ENCODE measurements around the gene GALNT18.

The GALNT18 gene

DNA sequence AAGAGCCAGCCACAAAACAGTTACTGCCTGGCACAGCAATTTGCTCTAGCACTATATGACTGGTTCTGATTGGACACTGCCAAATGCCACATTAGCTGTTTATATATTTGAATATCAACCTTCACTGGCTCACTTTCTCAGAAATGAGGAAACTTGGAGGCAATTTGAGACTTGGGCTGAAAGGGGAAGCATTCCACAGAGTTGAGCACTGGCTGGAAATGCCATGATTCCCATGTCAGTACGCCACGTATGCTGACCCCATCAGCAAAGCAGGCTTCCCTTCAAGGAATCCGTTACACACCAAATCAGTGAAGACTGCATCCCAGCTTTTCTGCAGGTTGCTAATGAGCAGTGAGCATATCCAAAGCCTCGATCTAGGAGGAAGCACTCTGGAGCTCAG is 34.7 kb downstream of the GALNT18 start:
- DNase-seq (ENCODE audit: low spot score), result no peak

DNA sequence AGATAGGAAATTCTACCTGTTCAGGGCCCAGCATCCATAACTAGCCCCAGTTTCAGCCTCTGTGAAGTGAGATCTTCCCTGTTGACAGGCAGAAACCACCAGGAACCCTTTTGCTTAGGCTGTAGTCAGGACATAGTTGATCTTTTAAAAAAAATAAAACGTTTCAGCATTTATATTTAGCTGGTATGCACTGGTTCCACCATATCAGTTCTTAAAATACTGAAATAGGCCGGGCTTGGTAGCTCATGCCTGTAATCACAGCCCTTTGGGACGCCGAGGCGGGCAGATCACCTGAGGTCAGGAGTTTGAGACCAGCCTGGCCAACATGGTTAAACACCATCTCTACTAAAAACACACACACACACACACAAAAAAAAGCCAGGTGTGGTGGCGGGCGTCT is 35.3 kb downstream of the GALNT18 start:
- no peak for DNase-seq (ENCODE audit: low spot score)

DNA sequence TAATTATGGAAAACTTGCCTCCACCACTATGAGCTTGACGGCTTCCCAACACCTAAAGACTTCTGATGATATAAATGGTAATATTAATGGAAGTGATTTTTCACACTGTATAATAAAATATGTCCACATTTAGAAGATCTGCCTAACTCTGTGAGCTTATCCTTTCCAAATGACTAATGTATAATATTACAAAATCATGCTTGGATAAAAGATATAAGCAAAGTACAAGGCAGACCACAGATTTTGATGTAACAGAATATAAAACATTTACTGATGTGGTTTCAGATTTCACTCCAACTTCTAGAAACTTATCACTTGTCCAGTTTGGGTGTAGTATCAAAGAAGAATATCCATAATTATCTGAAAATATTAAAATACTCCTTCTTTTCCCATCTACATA is 36.9 kb downstream of the GALNT18 start:
- no peak for DNase-seq (ENCODE audit: low spot score)

DNA sequence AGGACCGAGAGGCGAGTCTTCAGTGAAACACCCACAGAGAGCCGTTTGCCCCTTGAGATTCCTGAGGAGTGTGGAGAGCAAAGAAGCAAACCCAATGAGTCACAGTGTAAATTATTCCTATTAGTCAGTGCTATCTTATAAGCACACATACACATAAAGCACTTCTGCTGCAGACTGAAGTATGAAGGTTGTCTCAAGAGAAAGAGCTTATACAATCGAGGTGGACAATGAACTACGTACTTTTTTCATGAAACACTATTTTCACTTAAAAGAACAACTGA is 37.3 kb downstream of the GALNT18 start:
- no peak for DNase-seq (ENCODE audit: low spot score)

DNA sequence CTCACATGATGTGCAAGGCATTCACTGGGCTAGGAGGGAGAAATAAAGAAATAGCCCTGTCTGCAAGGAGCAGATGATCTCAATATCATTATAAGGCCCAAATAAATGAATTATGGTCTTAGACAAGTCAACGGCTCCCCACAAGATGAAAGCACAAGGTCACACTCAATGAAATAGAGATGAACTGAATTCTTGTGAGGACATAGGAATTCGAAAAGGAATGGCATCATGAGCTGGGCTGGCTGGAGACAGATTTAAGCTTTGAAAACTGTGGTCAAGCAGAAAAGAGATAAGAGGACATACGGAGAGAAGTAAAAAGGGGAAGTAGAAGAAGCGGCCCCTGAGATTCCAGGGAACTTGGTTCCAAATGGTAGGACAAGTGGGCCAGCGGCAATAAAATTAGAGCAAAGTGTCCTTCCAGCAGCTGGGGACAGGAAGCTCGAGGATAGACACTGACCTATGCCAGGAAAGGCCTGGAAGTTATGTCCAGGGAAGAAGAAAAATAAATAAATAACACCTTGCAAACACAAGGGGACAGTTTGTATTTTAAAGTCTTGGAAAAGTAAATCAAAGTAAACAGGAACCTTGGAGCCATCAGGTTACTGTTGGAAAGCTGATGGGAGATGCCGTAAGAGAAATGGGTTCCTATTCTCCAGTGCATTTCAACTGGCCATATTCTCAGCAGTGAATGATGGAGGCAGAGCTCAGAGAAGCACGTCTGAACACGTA is 37.8 kb downstream of the GALNT18 start:
- no peak for DNase-seq (ENCODE audit: low spot score)

DNA sequence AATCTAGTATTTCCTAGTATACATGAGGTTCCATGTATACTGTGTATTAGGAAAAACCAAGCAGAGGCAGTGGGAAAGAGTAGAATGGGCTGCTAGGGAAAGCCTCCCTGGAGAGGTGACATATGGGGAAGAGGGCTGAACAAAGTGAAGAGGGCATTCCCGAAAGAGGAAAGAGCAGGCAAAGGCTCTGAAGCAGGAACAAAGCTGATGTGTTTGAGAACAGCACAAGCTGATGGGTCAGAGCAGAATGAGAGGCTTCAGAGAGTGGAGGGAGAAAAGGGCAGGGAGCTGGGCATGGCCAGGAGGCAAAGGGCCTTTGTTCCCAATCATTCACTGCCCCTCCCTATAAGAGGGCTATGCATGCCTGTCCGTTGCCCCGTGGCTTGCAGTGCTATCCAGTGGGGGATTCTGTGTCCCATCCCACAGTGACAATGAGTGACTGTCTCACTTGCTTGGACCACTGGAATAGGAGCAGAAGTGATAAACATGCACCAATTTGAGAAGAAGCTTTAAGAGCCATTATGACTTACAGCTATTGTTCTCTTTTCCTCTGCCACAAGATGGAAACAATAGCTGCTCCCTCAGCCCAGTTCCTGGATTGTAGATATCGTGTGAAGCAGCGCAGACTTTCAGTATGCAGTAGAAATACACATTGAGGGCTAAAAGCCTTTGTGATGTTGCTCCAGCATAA is 39.6 kb downstream of the GALNT18 start:
- DNase-seq (ENCODE audit: low spot score), result no peak

DNA sequence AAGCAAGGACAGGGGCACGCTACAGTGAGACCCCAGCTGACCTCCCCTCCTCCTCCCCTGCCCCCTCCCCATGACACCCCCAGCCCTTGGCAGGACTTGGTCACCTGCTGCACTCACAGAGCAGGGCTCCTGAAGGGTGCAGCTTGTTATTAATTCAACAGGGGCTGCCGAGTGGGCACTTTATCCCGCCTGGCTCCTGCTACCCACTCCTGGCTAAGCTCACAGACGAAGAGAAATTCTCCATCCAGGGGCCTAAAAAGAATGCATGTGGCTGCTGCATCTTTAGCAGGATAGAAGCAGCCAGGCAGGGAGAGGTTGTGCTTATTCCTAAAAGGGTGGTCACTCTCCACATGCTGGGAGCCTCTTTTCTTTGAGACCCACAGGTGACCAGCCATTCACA is 40.3 kb downstream of the GALNT18 start:
- DNase-seq (ENCODE audit: low spot score), result no peak

DNA sequence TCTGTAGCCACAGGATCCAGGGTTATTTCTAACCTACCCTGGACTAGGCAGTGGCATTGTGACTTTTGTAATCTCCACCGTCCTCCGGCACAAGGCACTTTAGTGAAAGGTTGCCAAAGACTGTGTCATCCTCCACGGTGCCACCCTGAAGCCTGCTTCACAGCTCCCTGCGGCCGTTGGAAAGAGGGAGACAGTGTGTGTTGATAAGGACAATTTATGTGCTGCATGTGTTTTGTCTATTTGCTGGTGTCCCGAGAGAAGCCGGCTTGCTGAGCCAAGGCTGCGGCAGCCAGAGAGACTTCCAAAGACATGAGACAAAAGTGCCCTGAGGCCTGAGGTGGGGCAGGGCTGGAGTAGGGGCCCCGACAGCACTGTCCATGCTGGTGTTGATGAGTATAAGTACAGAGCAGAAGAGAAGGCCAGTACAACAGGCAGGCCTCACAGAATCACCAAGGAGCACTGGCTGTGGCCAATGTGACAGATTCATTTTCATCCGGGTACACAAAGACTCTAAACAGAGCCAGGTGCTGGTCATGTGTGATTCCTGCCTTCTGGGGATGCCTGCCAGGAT is 40.9 kb downstream of the GALNT18 start:
- DNase-seq (ENCODE audit: low spot score), result no peak

DNA sequence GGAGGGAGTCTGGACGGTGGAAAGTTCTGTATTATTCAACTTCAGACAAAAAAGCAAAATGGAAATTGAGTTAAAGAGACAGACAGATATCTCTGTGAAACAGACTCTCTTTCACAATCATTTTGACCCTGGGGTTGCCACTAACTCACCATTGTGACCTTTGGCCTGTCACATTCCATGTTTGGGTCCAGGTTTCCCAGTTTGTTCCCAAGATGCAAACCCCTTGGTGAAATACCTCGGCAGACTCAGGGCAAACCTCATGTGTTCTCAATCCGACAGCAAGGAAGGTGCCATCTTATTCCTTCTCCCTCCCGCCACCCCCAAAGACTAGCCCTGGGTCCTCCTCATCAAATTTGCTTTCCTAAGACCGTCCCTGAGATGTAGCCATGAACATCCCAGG is 41.8 kb downstream of the GALNT18 start:
- DNase-seq (ENCODE audit: low spot score), result no peak

DNA sequence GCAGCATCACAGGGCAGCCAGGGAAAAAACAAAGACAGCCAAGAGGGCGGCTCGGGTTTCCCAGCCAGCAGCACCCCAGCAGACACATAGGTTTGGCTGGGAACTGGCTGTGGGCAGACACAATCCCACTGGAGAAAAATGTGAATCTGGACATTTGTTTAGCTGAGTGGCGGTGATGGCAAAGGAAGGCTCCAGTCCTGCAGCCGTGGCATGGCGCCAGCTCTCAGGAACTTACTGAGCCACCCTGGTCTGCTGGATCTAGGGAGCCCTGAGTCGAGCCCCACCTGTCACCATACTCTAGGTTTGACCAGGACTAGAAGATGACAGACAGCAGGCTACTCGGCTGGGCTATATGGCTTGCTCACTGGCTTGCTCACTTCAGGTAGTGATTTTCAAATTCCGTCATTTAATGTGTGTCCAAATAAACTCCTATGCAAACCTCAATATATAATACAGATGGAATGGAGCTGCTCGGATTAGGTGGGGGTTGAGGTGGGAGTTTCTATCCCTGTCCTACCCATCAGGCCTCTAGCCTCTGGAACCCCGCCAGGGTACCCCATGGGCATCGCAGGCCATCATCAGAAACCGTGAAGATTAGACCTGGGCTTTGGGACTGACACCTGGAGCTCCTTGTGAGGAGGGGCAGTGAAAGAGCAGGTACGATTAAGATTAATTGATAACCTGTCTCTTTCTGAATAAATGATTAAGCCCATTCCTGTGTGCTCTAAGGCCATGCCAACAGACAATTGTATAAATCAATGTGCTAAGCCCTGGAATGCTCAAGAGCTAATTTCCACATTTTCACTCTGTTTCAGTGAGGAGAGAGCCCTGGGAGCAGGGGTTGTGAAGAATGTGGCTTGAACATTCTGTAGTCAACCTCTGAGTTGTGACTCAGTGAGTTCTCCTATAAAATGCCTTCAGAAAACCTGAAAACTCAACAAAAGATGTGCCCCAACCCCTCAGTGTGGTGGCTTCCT is 42.5 kb downstream of the GALNT18 start:
- DNase-seq (ENCODE audit: low spot score), result no peak

DNA sequence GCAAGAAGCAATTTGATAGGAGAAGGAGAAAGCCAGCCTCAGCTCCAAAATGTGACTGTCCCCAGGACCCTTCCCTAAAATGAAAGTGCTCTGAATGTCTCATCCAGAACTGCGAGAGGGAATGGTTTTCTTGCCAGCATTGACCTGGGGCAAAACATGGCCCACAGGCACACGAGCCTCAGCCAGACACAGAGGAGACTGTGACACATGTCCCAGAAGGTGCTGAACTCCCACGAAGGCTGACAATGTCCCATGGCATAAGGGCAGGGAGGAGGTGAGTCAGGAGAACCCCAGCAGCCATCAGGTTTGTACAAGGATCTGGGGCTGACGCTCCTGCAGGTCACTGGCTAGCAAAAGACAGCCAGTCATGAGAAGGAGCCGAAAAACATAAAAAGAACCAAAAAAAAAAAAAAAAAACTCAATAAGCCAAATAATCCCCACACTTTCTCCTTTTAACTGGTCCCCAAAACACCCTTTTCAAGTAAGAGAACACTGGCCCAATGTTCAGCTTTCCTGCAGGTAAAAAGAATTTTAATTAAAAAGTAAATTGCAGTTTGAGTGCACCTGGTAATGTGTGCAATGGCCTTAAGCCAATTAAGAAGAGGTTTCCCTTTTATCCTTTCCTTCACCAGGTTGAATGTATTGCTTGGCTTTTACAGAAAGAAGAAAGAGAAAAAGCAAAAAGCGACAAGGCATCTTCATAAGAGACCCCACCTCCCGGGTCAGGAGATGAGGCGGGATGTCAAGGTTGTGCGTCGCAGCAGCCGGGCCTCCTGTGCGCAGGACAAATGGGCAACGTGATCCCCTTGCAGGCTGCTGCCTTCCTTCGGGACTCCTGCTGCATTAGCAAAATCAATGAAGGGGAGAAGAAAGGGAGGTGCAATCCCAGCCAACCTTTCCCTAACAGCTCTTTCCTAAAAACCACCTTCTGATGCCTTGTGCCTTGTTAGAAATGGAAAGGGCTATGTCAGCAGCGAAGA is 43.6 kb downstream of the GALNT18 start:
- DNase-seq (ENCODE audit: low spot score), result no peak

DNA sequence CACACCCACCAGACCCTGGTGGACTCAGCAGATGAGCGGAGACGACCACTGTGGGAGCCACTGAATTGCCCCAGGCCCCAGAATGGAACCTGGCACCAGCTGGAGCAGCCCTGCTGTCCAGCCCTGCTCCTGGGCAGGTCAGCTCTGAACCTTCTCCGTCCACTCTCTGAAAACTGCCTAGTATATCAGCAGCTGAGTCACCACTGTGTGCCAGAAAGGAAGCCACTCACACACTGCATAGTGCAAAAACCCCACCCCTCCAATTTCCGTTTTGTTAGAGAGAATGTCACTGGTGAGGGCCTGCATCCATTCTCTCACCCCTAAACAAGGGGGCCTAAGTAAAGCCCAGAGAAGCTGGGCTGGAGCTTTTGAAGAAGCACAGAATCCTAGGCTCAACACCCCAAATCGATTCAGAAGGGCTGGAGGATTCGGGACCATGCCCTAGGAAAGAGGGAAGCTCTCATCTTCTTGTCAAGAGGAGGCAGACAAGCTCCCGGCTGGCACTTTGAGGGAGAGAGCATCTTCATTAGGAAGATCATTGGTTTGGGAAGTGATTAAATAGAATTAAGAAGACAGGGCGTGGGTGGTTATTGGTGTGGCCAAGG is 44.5 kb downstream of the GALNT18 start:
- no peak for DNase-seq (ENCODE audit: low spot score)

DNA sequence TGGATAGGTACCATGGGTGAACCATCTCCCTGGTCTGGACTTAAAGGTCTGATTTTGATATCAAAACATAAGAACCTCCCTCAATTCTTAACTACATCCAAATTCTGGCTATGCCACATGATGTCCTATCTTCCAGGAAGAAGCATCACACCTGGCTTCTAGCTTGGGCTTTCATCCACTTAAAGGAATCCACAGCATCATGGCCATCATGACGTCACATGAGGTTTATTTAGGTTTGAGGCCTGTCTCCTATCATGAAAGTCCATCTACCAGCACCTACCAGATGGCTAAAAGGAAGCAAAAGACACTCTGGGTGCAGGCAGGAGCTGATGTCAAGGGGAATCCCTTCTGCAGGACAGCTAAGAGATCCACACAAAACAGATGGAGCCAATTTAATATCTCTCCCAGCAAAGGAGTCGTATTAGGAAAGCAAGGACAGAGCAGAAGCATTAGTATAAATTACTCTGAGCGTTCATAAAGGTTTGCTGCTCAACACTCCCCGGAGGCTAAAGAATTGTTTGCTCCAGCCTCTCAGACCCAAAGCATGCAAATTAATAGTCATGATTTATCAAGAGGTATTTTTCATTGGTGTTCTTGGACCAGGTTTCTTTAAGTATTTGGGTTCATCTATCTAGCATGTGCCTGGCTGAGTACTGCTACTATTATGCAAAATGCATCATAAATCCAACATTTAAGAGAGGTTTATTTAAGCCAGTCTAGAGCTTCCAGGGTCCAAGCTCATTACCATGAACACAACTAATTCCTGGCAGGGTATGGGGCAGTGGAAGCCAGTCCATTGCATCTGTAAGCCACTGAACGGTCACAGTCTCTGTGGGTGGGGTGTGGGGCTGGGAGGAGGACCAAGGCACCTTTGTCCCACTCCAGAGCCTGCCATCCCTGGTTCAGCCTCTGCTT is 47.2 kb downstream of the GALNT18 start:
- DNase-seq (ENCODE audit: low spot score), result no peak

DNA sequence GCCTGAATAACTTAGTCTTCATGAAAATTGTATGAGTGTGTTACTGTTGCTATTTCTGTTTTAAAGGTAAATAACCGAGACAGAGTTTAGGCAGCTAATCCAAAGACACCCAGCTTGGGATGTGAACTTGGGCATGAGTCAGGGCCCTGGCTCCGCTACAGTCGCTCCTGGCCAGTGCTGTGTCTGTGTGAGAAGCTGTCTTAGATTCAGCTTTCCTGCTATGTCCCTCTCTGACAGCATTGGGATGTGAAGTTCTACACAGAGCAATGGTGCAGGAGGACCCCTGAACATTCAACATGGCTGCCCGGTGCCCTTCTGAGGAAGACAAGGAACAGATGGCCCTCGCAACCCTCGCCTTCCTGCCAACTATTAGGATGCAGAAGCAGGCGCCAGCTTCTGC is 49.4 kb downstream of the GALNT18 start:
- no peak for DNase-seq (ENCODE audit: low spot score)

DNA sequence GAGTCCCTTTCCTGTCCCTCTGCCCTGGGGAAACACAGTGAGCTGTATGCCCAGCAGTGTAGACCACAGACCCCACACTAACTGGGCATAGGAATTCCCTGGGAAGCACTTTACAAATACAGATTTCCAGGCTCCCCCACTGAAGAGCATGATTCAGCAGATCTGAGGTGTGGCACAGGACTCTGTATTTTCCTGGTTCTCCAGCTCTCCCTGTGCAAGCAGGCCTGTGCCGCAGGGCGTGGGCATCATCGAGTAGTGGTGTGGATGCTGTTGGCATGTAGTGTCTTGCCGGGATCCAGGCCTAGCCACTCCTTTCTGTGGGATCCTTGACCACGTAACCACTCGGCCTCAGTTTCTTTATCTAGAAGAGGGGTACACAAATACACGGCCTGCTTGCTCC is 49.9 kb downstream of the GALNT18 start:
- DNase-seq (ENCODE audit: low spot score), result no peak

DNA sequence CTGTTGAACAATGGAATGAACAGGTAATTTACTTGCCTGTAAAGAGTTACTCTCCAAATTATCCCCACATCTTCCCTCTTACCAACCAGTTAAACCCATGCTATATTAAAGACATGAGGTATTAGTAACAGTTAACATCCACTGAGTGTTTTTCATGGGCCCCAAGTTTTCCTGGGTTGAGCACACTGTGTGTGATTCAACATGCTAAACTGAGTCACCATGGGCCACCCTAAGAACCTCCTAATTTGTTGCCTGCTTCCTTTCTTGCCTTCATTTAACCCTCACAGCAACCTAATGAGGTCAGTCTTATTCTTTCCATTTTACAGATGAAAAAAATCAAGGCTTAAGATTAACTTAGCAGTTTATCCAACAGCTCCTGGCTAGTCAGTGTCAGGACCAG is 51.0 kb downstream of the GALNT18 start:
- no peak for DNase-seq (ENCODE audit: low spot score)

DNA sequence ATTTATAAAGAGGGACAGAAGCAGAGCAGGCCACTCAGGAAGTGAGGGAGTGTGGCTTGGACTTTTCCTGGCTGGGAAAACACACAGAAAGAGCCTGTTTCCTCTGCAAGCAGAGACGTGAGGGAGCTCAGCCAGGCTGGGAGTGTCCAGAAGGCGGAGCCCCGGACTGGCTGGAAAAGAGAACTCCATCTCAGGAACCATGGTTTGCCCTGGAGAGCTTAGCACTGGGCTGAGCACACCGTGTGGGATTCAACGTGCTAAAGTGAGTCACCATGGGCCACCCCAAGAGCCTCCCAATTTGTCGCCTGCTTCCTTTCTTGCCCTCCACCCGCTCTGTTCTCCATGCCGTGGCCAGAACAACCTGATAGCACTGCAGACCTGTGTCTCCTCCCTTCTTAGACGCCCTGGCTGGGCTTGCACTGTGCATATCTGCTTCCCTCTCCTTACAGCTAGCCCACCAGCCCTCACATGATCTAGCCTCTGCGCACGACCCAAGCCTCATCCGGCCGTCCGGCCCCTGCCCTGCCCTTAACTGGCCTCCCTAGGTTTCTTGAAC is 51.8 kb downstream of the GALNT18 start:
- DNase-seq (ENCODE audit: low spot score), result no peak

DNA sequence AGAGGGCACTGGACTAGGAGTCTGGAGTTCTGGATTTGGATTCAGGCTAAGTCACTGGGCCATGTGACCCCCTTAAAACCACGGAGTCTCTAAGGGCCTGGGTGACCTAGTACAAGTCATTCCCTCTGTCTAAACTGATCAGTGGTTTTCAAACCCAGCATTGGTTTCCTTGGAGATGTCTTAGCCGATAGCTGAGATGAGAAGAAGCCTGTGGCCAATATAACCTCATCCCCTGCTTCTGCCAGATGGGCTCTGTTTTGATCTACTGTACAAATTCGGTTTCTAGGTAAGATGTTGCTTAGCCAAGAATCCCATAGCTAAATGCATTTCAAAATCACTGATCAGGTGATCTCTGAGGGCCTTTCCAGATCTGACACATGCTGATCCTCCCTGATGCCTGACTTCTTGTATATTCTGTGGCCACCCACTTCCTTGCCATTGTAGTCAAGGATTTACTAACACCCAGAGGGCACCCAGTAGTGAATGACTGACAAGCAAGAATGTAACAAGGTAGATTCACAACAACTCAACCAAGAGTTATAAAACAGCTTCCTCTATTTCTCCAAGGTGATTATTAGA is 53.1 kb downstream of the GALNT18 start:
- no peak for DNase-seq (ENCODE audit: low spot score)

DNA sequence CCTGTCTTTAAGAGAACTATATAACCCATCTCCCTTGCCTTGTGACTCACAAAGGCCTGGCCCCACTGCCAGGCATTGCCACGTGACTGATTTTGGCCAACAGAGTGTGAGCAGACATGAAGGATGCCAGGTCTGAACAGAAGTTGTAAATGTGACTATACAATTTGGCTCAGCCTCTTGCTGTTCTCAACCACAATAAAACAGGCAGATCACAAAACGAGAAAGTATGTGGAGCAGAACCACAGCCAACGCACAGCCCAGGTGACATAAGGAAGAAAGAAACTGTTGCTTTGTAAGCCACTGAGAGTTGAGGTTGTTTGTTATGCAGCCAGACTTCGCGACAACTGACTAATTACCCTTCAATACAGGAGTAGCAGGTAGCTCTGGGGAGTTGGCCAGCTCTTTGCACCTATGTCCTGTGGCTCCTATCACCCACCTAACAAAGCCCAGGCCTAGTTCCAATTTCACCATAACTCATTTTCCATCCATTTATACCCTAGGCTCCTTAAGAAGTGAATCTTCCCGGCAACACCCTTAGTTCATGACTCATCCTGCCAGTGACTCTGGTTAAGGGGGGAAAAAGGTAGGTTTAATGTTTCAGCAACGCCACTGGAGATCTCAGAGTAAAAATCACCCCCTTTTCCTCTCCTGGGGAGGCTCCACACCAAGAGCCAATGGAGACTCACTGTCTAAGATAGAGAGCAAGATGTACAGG is 53.7 kb downstream of the GALNT18 start:
- DNase-seq (ENCODE audit: low spot score), result no peak
